ENCODE results near the gene RGS7. TPM values are rescaled to one million over a fixed set of nuclear protein-coding genes. Genes with fewer than 3 reads are reported as not detected.

Gene RGS7
- total RNA-seq, 3 donors from 2014 or later (not counting 1 experiment from before 2014, with no cell fraction given): not detected

DNA sequence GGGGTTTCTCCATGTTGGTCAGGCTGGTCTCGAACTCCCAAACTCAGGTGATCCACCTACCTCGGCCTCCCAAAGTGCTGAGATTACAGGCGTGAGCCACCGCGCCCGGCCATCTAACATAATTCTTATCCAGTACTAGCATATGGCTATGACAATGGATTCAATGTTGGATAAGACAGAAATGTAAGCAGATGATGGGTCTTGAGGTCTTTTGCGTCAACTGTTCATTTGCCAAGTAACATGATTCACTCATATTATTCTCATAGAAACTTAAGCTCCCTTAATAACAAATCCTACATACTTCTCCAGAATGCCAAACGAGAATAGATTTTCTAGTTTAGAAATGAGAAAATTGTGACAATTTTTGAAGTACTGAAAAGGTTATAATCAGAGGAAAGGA, 170.3 kb downstream of the RGS7 start:
- H3K9me3 Mint-ChIP-seq: peaks cover 3 to 13% of the 10 kb centered on the region in 2 donors
- Histone ChIP-seq H3K4me1 (ENCODE audit: control insufficient read depth, insufficient read depth, low read length) (no peaks in the 10 kb centered on the region), H3K36me3 (ENCODE audit: control insufficient read depth, insufficient read depth, low read length) (no peaks in the 10 kb centered on the region), H3K9me3 (ENCODE audit: control insufficient read depth, insufficient read depth, low read length) (no peaks in the 10 kb centered on the region), H3K27ac (ENCODE audit: low read length) (no peak overlapping the region), H3K4me3 (ENCODE audit: low read length) (no peak overlapping the region), H3K27me3 (ENCODE audit: control insufficient read depth, insufficient read depth, low read length) (no peaks in the 10 kb centered on the region)
- no peaks in the 10 kb centered on the region for H3K36me3 Mint-ChIP-seq
- ATAC-seq (no peak), DNase-seq (no peak)
- TF ChIP-seq, protein P1, sequence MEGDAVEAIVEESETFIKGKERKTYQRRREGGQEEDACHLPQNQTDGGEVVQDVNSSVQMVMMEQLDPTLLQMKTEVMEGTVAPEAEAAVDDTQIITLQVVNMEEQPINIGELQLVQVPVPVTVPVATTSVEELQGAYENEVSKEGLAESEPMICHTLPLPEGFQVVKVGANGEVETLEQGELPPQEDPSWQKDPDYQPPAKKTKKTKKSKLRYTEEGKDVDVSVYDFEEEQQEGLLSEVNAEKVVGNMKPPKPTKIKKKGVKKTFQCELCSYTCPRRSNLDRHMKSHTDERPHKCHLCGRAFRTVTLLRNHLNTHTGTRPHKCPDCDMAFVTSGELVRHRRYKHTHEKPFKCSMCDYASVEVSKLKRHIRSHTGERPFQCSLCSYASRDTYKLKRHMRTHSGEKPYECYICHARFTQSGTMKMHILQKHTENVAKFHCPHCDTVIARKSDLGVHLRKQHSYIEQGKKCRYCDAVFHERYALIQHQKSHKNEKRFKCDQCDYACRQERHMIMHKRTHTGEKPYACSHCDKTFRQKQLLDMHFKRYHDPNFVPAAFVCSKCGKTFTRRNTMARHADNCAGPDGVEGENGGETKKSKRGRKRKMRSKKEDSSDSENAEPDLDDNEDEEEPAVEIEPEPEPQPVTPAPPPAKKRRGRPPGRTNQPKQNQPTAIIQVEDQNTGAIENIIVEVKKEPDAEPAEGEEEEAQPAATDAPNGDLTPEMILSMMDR (IDR thresholded peaks at IDR 0.05): no peak
- intact Hi-C loops (cut with micrococcal nuclease): no loop called here
- H3K27ac Mint-ChIP-seq: no peak overlapping the region
- H3K27me3 Mint-ChIP-seq (ENCODE audit: low read depth in 2 of 2): no peaks in the 10 kb centered on the region
- WGBS (ENCODE audit: insufficient coverage): 100% methylated on average over 2 of the region's 8 CpGs
- no peaks in the 10 kb centered on the region for H3K4me1 Mint-ChIP-seq
- no peak overlapping the region for H3K4me3 Mint-ChIP-seq

DNA sequence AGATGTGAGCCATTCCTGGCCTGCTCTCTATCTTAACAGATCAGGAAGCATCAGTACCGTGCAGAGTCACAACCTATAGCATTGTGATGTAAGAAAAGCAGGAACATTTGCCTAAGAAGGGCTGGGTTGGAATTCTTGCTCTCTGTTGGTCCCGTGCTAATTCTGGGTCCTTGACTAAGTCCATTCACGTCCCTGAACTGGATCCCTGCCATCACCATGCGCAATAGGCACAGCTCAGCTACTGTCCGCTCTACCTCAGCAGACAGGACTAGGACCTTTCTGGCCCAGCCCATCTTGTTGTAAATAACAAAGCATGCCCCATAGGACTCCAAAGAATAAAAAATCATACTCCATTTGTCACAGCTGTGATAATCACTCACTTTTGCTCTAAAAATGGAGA, 175.0 kb downstream of the RGS7 start:
- no peak for DNase-seq
- no peak overlapping the region for H3K27ac ChIP-seq (ENCODE audit: low read length)
- H3K9me3 ChIP-seq (ENCODE audit: control insufficient read depth, insufficient read depth, low read length): peaks cover under 1% of the 10 kb centered on the region
- TF ChIP-seq, protein P1 (IDR thresholded peaks at IDR 0.05): no peak
- no peaks in the 10 kb centered on the region for H3K4me1 ChIP-seq (ENCODE audit: control insufficient read depth, insufficient read depth, low read length)
- no peak for ATAC-seq
- intact Hi-C loops (cut with micrococcal nuclease): no loop called here
- WGBS (ENCODE audit: insufficient coverage): 84% methylated on average over 5 of the region's 5 CpGs
- H3K36me3 ChIP-seq (ENCODE audit: control insufficient read depth, insufficient read depth, low read length): no peaks in the 10 kb centered on the region
- Mint-ChIP-seq H3K27me3 (ENCODE audit: low read depth in 2 of 2) (no peaks in the 10 kb centered on the region), H3K36me3 (no peaks in the 10 kb centered on the region), H3K4me3 (no peak overlapping the region), H3K4me1 (no peaks in the 10 kb centered on the region), H3K27ac (no peak overlapping the region), H3K9me3 (peaks cover 17 to 32% of the 10 kb centered on the region in 2 donors)
- H3K4me3 ChIP-seq (ENCODE audit: low read length): no peak overlapping the region
- no peaks in the 10 kb centered on the region for H3K27me3 ChIP-seq (ENCODE audit: control insufficient read depth, insufficient read depth, low read length)

DNA sequence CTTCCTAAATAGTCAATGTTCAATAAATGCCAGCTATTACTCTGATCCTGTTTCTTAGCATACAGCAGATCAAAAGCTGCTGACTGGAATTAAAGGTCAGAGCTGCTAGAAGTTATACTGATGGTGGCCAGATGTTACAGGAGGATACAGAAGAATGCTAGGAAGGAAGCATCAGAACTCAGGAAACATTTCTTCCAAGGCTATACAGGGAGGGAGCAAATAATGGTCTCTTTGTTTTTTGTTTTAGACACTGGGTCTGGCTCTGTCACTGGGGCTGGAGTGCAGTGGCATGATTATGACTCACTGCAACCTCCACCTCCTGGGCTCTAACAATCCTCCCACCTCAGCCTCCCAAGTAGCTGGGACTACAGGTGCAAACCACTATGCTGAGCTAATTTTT, 175.5 kb downstream of the RGS7 start:
- Mint-ChIP-seq H3K27ac (no peak overlapping the region), H3K4me3 (no peak overlapping the region), H3K27me3 (ENCODE audit: low read depth in 2 of 2) (no peaks in the 10 kb centered on the region), H3K4me1 (no peaks in the 10 kb centered on the region), H3K36me3 (no peaks in the 10 kb centered on the region), H3K9me3 (peaks cover 18 to 34% of the 10 kb centered on the region in 2 donors)
- H3K27ac ChIP-seq (ENCODE audit: low read length): no peak overlapping the region
- no peak for ATAC-seq
- H3K4me1 ChIP-seq (ENCODE audit: control insufficient read depth, insufficient read depth, low read length): no peaks in the 10 kb centered on the region
- DNase-seq: no peak
- H3K9me3 ChIP-seq (ENCODE audit: control insufficient read depth, insufficient read depth, low read length): peaks cover 6% of the 10 kb centered on the region
- H3K36me3 ChIP-seq (ENCODE audit: control insufficient read depth, insufficient read depth, low read length): no peaks in the 10 kb centered on the region
- intact Hi-C loops (cut with micrococcal nuclease): no loop called here
- no peak overlapping the region for H3K4me3 ChIP-seq (ENCODE audit: low read length)
- H3K27me3 ChIP-seq (ENCODE audit: control insufficient read depth, insufficient read depth, low read length): no peaks in the 10 kb centered on the region
- TF ChIP-seq, protein P1 (IDR thresholded peaks at IDR 0.05): no peak

DNA sequence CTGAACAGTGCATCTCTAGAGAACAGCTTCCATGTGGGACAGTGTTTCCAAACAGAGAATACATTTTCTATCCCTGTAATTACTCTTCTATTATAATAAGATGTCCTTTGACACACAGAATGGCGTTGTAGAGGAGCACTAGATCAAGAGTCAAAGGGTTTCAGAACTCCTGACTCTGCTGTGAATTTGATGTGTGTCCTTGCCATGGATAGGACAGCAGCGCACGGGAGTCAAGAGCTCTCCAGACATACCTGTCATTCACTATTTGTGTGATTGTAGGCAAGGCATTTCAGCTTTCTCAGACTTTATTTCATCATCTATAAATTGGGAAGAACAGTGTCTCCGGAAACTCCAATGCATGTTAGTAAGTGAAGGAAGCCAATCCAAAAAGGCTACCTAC, 176.4 kb downstream of the RGS7 start:
- DNase-seq: no peak
- no peaks in the 10 kb centered on the region for H3K4me1 ChIP-seq (ENCODE audit: control insufficient read depth, insufficient read depth, low read length)
- no peaks in the 10 kb centered on the region for H3K27me3 ChIP-seq (ENCODE audit: control insufficient read depth, insufficient read depth, low read length)
- H3K27me3 Mint-ChIP-seq (ENCODE audit: low read depth in 2 of 2): no peaks in the 10 kb centered on the region
- H3K36me3 Mint-ChIP-seq: no peaks in the 10 kb centered on the region
- H3K4me1 Mint-ChIP-seq: no peaks in the 10 kb centered on the region
- H3K4me3 Mint-ChIP-seq: no peak overlapping the region
- no peak overlapping the region for H3K27ac ChIP-seq (ENCODE audit: low read length)
- intact Hi-C loops (cut with micrococcal nuclease): no loop called here
- no peak for ATAC-seq
- peaks cover 6% of the 10 kb centered on the region for H3K9me3 ChIP-seq (ENCODE audit: control insufficient read depth, insufficient read depth, low read length)
- TF ChIP-seq, protein P1 (IDR thresholded peaks at IDR 0.05): no peak
- no peak overlapping the region for H3K4me3 ChIP-seq (ENCODE audit: low read length)
- peaks cover 19 to 30% of the 10 kb centered on the region in 2 donors for H3K9me3 Mint-ChIP-seq
- H3K36me3 ChIP-seq (ENCODE audit: control insufficient read depth, insufficient read depth, low read length): no peaks in the 10 kb centered on the region
- H3K27ac Mint-ChIP-seq: no peak overlapping the region
- WGBS (ENCODE audit: insufficient coverage): 52% methylated on average over 3 of the region's 4 CpGs

All from natural killer cell (primary cell).